CD4-positive, alpha-beta T cell treated with Interleukin-10 for 1 hour (primary cell): ENCODE data around the gene SLC28A3.

Experiments
- DNase-seq: peaks from one replicate; pipeline ENCODE4 v3.0.0-alpha.2; 2020

SLC28A3 gene

DNA sequence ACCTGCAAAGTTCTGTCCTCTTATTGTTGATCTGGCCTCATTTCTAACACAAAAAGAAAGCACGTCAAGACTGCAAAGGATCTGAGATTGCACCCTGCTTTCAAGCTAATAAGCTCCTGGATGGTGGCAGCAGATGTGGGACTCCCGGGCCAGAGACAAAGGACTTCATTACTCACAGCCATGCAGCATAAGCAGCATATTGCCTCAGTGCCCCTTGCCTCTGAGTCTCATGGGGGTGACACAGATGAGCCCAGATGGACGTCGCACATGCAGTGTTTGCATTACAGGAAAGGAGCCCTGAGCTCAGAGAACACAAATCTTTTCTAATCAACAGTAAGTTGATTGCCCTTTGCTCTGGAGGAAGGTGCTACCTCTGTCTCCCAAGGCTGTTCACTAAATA lies 105.0 kb downstream of the SLC28A3 start:
- DNase-seq = no peak

DNA sequence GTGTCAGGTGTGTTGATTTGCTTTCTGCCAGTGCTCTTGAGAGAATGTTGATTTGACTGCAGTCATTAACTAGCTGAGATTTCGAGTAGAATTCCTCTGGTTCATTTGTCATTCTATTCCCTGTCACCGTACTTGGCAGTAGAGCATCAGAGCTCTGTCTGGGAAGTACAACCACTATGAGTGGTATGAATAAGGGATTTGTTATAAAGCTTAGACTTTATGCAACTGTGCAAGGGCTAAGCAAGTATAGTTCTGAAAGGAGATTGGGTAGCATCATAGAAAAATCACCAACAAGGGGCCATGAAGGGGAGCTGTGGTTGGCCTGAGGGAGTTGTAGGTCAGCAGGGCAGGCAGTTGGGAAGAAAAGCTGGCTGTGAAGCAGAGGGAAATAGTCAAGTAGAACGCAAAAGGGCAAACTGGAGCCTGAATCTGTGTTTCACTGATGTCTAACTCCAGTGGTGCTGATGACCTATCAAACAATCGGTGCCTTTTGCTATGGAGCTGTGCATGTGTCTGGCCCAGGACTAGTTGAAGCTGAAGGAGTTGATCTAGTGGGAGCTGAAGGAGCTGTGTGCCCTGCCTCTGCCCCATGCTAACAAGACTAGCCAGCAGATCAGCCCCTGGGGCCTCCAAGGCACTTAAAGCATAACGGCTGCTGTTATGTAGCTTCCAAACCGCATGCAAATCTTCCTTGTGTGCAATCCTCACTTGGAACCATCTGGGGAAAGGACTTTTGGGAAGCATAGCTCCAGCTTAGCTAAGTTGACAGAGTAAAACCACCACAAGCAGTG lies 110.0 kb downstream of the SLC28A3 start:
- DNase-seq = no peak

DNA sequence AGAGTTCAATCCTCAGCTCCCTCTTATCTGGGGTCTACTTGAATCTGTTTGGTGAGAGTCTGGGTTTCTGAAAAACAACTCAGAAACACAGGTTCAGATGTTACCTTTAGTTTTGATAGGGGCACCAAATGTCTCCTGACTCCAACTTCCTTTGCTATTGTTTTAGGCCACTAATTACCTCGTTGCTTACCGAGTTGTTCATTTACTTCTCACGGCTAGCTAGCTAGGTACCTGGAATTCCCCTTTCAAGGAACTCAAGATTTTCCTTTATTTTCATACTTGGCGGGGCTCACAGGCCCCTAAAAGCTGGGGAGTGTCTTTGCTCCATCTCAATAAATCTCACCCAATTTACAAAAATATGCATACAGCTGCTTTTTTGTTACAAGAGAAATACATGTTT lies 111.4 kb downstream of the SLC28A3 start:
- DNase-seq = no peak

DNA sequence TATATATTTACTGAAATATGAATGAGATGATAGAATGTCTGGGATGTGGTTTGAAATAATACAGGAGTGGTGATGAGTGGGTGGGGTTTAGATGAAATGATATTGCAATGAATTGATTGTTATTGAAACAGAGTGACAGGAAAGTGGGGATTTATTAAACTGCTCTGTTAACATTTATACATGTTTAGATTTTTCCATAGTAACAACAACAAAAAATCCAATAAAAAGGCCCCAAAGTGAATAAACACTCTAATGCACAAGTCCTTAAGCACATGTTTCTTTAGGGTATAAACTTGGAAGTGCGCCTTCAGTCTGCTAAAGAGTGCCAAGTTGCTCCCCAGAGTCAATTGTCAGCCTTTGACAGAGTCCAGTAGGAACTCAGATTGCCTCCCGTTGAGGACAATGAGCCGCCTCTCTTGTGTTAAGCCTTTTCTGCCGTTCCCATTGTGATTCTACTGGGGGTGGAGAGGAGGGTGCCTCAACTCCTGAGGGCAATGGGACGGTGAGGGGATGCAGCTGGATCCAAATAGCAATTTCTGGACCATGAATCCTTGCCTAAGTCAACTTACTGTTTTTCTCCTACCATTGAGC lies 112.3 kb downstream of the SLC28A3 start:
- DNase-seq = no peak

DNA sequence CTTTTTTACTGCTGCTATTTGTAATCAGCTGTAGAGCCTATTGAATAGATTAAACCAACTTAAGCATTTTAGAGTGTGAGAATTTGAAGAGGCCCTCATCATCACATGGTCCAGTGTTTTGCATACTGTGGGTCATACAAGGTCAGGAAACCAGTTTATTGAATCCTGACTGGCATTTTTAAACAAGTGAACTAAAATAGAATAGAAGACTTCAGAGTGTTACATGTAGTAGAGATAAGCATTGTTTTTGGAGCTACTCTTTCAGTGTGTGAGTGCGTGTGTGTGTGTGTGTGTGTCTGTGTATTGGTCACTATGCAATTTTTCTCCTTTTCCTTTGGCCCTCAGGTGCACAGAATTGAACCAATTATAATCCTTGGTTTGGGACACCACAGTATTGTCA lies 114.4 kb downstream of the SLC28A3 start:
- DNase-seq = no peak
